IMR-90 (cell line): ENCODE results near the gene CMIP.

Source experiments
- CTCF ChIP-seq: conservative IDR thresholded peaks from 2 replicates; pipeline ENCODE4 v1.5.1; 2012; ENCODE audit warnings: mild to moderate bottlenecking, low read depth, low read length, improper control_type of control experiment
- POLR2A ChIP-seq: IDR thresholded peaks from 2 replicates; pipeline ENCODE4 v1.6.1; 2012; ENCODE audit warnings: mild to moderate bottlenecking, low read depth, low read length
- USF2 ChIP-seq: fragments of 150-350 bp; IDR thresholded peaks from 2 replicates; pipeline ENCODE4 v1.6.1; 2017; ENCODE audit warnings: mild to moderate bottlenecking, antibody characterized with exemption, low read length, low read depth

GRCh38 chr16:81640681-81641070 lies 196.1 kb downstream of the CMIP start:
- TF ChIP-seq CTCF (no peak), USF2 (no peak), POLR2A (no peak)
